GM12891 (cell line): Measurements from ENCODE around the gene COPS2.

Source experiments
- POLR2A ChIP-seq: IDR thresholded peaks from 2 replicates; pipeline ENCODE4 v1.6.1; 2011; ENCODE audit warnings: low read depth, low read length, control low read depth
- POLR2AphosphoS5 ChIP-seq: IDR thresholded peaks from 2 replicates; pipeline ENCODE4 v1.6.1; 2011; ENCODE audit warnings: low read depth, low read length, control low read depth
- POU2F2 ChIP-seq: IDR thresholded peaks from 2 replicates; pipeline ENCODE4 v1.6.1; 2011; ENCODE audit warnings: low read depth, mild to moderate bottlenecking, control low read depth, low read length, moderate library complexity
- SPI1 ChIP-seq: IDR thresholded peaks from 2 replicates; pipeline ENCODE4 v1.6.1; 2011; ENCODE audit warnings: low read depth, low read length, control low read depth
- TAF1 ChIP-seq: IDR thresholded peaks from 2 replicates; pipeline ENCODE4 v1.6.1; 2011; ENCODE audit warnings: low read depth, low read length, control low read depth

- TF ChIP-seq POLR2AphosphoS5 = no peak
- TF ChIP-seq POLR2A = no peak
- TF ChIP-seq SPI1 = no peak
- TF ChIP-seq TAF1 = no peak
- no peak for TF ChIP-seq POU2F2
Observed at GRCh38 chr15:49200347-49200746, 44.9 kb upstream of the COPS2 start.
